ENCODE measurements around the gene CLDN22.

Gene CLDN22

DNA sequence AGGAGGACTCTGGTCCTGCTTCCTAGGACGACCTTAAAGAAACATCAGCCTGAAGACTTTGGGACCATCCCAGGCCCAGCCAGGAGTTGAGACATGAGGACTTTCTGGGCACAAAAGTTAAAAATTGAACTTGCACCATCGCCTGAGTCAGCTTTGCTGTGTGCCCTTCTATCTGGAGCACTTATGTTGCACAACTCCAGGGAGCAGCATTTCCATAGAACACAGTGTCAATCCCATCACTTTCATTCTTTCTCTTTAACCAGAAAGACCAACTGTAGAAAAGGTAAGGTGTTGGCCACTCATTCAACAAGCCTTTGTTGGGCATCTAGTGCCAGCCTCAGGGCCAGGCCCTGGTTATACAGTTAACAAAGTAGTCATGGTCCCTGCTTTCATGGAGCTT lies 10.8 kb upstream of the CLDN22 start:
- no peak for DNase-seq
- H3K27ac ChIP-seq = no peak overlapping the region
- TF ChIP-seq, protein P1, sequence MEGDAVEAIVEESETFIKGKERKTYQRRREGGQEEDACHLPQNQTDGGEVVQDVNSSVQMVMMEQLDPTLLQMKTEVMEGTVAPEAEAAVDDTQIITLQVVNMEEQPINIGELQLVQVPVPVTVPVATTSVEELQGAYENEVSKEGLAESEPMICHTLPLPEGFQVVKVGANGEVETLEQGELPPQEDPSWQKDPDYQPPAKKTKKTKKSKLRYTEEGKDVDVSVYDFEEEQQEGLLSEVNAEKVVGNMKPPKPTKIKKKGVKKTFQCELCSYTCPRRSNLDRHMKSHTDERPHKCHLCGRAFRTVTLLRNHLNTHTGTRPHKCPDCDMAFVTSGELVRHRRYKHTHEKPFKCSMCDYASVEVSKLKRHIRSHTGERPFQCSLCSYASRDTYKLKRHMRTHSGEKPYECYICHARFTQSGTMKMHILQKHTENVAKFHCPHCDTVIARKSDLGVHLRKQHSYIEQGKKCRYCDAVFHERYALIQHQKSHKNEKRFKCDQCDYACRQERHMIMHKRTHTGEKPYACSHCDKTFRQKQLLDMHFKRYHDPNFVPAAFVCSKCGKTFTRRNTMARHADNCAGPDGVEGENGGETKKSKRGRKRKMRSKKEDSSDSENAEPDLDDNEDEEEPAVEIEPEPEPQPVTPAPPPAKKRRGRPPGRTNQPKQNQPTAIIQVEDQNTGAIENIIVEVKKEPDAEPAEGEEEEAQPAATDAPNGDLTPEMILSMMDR (IDR thresholded peaks at IDR 0.05) = no peak

GRCh38 chr4:183329954-183330742 lies 10.1 kb upstream of the CLDN22 start:
- no peak for DNase-seq

More for the DNA sequence above, 10.8 kb upstream of the CLDN22 start:
- H3K9me3 ChIP-seq = no peaks in the 10 kb centered on the region
- peaks cover 0 to 2% (median 0%) of the 10 kb centered on the region in 4 donors for H3K4me1 ChIP-seq
- H3K36me3 ChIP-seq = no peaks in the 10 kb centered on the region
- no peaks in the 10 kb centered on the region for H3K27me3 ChIP-seq
- intact Hi-C loops (cut with DNase I; ENCODE audit: low total_unique reads) = no loop called here
- H3K4me3 ChIP-seq = no peak overlapping the region

DNA sequence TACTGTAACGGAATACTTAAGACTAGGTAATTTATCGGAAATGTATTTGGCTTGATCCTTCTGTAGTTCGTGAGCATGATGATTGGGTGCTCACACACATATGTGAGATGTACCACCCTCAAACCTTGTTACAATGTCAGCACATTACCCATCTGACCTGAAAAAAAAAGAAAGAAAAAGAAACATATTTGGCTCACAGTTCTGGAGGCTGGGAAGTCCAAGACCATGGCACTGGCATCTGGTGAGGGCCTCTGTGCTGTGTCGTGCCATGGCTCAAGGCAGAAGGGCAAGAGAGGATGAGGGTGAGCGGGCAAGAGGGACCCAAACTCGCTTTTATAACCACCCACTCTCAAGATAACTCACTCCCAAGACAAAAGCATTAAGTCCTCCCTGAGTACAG lies 9.2 kb upstream of the CLDN22 start:
- no peaks in the 10 kb centered on the region for H3K4me1 ChIP-seq
- DNase-seq = no peak
- intact Hi-C loops (cut with DNase I; ENCODE audit: low total_unique reads) = no loop called here
- no peaks in the 10 kb centered on the region for H3K36me3 ChIP-seq
- H3K9me3 ChIP-seq = no peaks in the 10 kb centered on the region
- no peaks in the 10 kb centered on the region for H3K27me3 ChIP-seq
- no peak overlapping the region for H3K4me3 ChIP-seq
- H3K27ac ChIP-seq = no peak overlapping the region
- TF ChIP-seq, protein P1 (IDR thresholded peaks at IDR 0.05) = no peak

More at GRCh38 chr4:183329954-183330742, 10.1 kb upstream of the CLDN22 start:
- H3K4me3 ChIP-seq = no peak overlapping the region
- H3K27me3 ChIP-seq = no peaks in the 10 kb centered on the region
- H3K9me3 ChIP-seq = no peaks in the 10 kb centered on the region
- H3K4me1 ChIP-seq = no peaks in the 10 kb centered on the region
- intact Hi-C loops (cut with DNase I; ENCODE audit: low total_unique reads) = no loop called here
- H3K27ac ChIP-seq = no peak overlapping the region
- H3K36me3 ChIP-seq = no peaks in the 10 kb centered on the region
- TF ChIP-seq, protein P1 (IDR thresholded peaks at IDR 0.05) = no peak

DNA sequence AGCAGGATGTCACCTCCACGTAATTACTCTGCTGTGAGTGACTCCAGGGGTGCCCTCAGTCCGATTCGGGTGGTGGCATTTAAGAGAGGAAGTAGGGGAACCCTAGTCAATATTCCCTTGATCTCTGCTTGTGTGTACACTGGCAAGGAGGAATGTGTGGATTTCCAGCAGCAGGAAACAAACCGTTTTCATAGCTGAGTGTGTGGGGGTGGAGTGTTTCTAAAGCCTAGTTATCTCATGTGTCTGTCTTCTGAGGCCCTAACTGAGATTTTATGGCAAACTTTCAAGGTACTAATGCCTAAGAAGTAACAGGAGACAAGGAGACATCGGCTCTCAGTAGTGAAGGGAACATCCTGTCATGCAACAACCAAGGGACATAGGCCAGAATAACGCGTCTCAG lies 8.8 kb upstream of the CLDN22 start:
- H3K9me3 ChIP-seq = no peaks in the 10 kb centered on the region
- H3K36me3 ChIP-seq = no peaks in the 10 kb centered on the region
- H3K27ac ChIP-seq = no peak overlapping the region
- no peaks in the 10 kb centered on the region for H3K4me1 ChIP-seq
- DNase-seq = no peak
- no peak overlapping the region for H3K4me3 ChIP-seq
- H3K27me3 ChIP-seq = no peaks in the 10 kb centered on the region
- intact Hi-C loops (cut with DNase I; ENCODE audit: low total_unique reads) = no loop called here
- TF ChIP-seq, protein P1 (IDR thresholded peaks at IDR 0.05) = no peak

GRCh38 chr4:183327827-183328226 lies 7.8 kb upstream of the CLDN22 start:
- no peak overlapping the region for H3K27ac ChIP-seq
- H3K27me3 ChIP-seq = no peaks in the 10 kb centered on the region
- H3K4me3 ChIP-seq = no peak overlapping the region
- TF ChIP-seq, protein P1 (IDR thresholded peaks at IDR 0.05) = no peak
- H3K36me3 ChIP-seq = no peaks in the 10 kb centered on the region
- DNase-seq = no peak
- H3K9me3 ChIP-seq = no peaks in the 10 kb centered on the region
- intact Hi-C loops (cut with DNase I; ENCODE audit: low total_unique reads) = no loop called here
- H3K4me1 ChIP-seq = no peaks in the 10 kb centered on the region

Data from tibial artery (tissue), 4 donors.